K562 (cell line): ENCODE measurements around the gene MYO5C. TPM values are rescaled to one million over a fixed set of nuclear protein-coding genes. Genes with fewer than 3 reads are reported as not detected.
A peak's percentile ranks its signal among the peaks of the same experiment; 100 is the strongest.

ENCODE experiments used
- ATAC-seq: fragments of 200-7000 bp; cut with Tn5 transposase; 3 replicates; pipeline ENCODE4 v1.9.1; 2020; ENCODE audit warnings: moderate library complexity
- BruUV-seq: library from RNA; stranded (reverse); fragments of 400-500 nt; replicated peaks from 2 replicates; lab custom pipeline; 2021; lab: Mats Ljungman, UMichigan
- CTCF ChIA-PET: fragments of 300-600 bp; formaldehyde crosslinking; extraction: SDS; loops from one replicate; lab custom pipeline; 2021; ENCODE audit warnings: low intra/inter-chr PET ratio; lab: Yijun Ruan, JAX
- POLR2A ChIA-PET: fragments of 300-600, 350-650 bp; sonication (Branson Sonifier 250); formaldehyde crosslinking; extraction: SDS; loops from one replicate; lab custom pipeline; 2021; ENCODE audit warnings: antibody characterized with exemption, inconsistent platforms; lab: Yijun Ruan, JAX
- DNase-seq, 4 experiments: peaks; one replicate each; pipeline versions ENCODE4 v3.0.0 to v3.0.0-alpha.2; 2011 to 2018; ENCODE audit warnings: low spot score in 3 of 4, mixed read lengths in 3 of 4; ENCODE audit errors: extremely low read depth in 1 of 4
- FAIRE-seq: peaks from 2 replicates; lab custom pipeline; 2011; peaks lifted over from hg19 to GRCh38; lab: Jason Lieb, UNC
- H2AFZ ChIP-seq: 2 replicates; pipeline ENCODE4 v1.6.0; 2011; ENCODE audit warnings: low read depth, low read length, control low read depth, inconsistent platforms
- H3K27ac ChIP-seq: fragments of 200-600 bp; 3 replicates; pipeline ENCODE4 v1.8.0; 2011; ENCODE audit warnings: low read depth, mild to moderate bottlenecking, control low read depth, inconsistent platforms, low read length, moderate library complexity, mixed read lengths; ENCODE audit errors: extremely low read depth
- H3K27me3 ChIP-seq, 2 experiments: fragments of 300-600 bp in 1 of 2; 2 replicates in 1 of 2; 3 replicates in 1 of 2; pipeline versions ENCODE4 v1.6.0 to v1.8.0; 2011; ENCODE audit warnings: inconsistent platforms in 2 of 2, low read length in 2 of 2, mild to moderate bottlenecking in 1 of 2, mixed read lengths in 1 of 2, moderate library complexity in 1 of 2; ENCODE audit not compliant: control insufficient read depth in 2 of 2, insufficient read depth in 2 of 2
- H3K36me3 ChIP-seq: fragments of 300-600 bp; 3 replicates; pipeline ENCODE4 v1.8.0; 2011; ENCODE audit warnings: mild to moderate bottlenecking, low read length, inconsistent platforms; ENCODE audit not compliant: control insufficient read depth, insufficient read depth
- H3K4me1 ChIP-seq, 2 experiments: fragments of 200-600 bp in 1 of 2; replicated peaks in 1 of 2; 2 replicates in 1 of 2; 3 replicates in 1 of 2; pipeline versions ENCODE4 v1.5.1 to v1.8.0; 2011; ENCODE audit warnings: inconsistent platforms in 2 of 2, low read length in 2 of 2, mild to moderate bottlenecking in 1 of 2, mixed read lengths in 1 of 2, moderate library complexity in 1 of 2; ENCODE audit not compliant: control insufficient read depth in 2 of 2, insufficient read depth in 2 of 2
- H3K4me2 ChIP-seq: 2 replicates; pipeline ENCODE4 v1.6.1; 2011; ENCODE audit warnings: low read length, control low read depth, inconsistent platforms, mixed read lengths; ENCODE audit not compliant: insufficient read depth
- H3K4me3 ChIP-seq: fragments of 200-600 bp; sonication (generic), shearing (Covaris generic); 2 replicates; pipeline ENCODE4 v1.5.1; 2016; ENCODE audit warnings: control low read depth, inconsistent platforms
- H3K79me2 ChIP-seq: fragments of 200-600 bp; 3 replicates; pipeline ENCODE4 v1.8.0; 2011; ENCODE audit warnings: low read length, inconsistent platforms; ENCODE audit not compliant: control insufficient read depth, insufficient read depth
- H3K9ac ChIP-seq, 2 experiments: 2 replicates each; pipeline versions ENCODE4 v1.6.0 to v1.6.1; 2011; ENCODE audit warnings: low read depth in 2 of 2, low read length in 2 of 2, control low read depth in 1 of 2, inconsistent platforms in 1 of 2, mild to moderate bottlenecking in 1 of 2, mixed read lengths in 1 of 2; ENCODE audit not compliant: insufficient read depth in 1 of 2
- H3K9me1 ChIP-seq: one replicate; pipeline ENCODE4 v1.6.0; 2011; ENCODE audit warnings: inconsistent platforms, mild to moderate bottlenecking, low read length, moderate library complexity; ENCODE audit not compliant: control insufficient read depth, insufficient read depth
- H3K9me3 ChIP-seq: replicated peaks from 2 replicates; pipeline ENCODE4 v1.5.1; 2011; ENCODE audit warnings: low read depth, low read length, inconsistent platforms; ENCODE audit not compliant: control insufficient read depth, insufficient read depth
- H4K20me1 ChIP-seq: replicated peaks from 2 replicates; pipeline ENCODE4 v1.6.1; 2011; ENCODE audit warnings: low read length, inconsistent platforms, mixed read lengths; ENCODE audit not compliant: control insufficient read depth, insufficient read depth
- ATF1 ChIP-seq, 2 experiments: fragments of 450-650 bp in 1 of 2; IDR thresholded peaks; 2 replicates each; pipeline ENCODE4 v1.6.1; 2016; ENCODE audit warnings: missing compliant biosample characterization in 1 of 2, missing genetic modification characterization in 1 of 2
- ATF2 ChIP-seq: sonication (generic); formaldehyde crosslinking; IDR thresholded peaks from 2 replicates; pipeline ENCODE4 v1.8.1; 2022; ENCODE audit warnings: missing genetic modification reagents
- FOS ChIP-seq: IDR thresholded peaks from 3 replicates; pipeline ENCODE4 v1.6.1; 2011; ENCODE audit not compliant: insufficient read length; ENCODE audit errors: extremely low read depth
- HNRNPUL1 ChIP-seq: fragments of 200-400 bp; formaldehyde crosslinking; IDR thresholded peaks from 2 replicates; pipeline ENCODE4 v1.6.1; 2017; ENCODE audit warnings: low read length
- IRF1 ChIP-seq: sonication (generic); formaldehyde crosslinking; IDR thresholded peaks from 2 replicates; pipeline ENCODE4 v1.8.0; 2022; ENCODE audit warnings: missing genetic modification reagents, mild to moderate bottlenecking, borderline replicate concordance
- JUN ChIP-seq, 2 experiments: sonication (generic) in 1 of 2; formaldehyde crosslinking in 1 of 2; IDR thresholded peaks; 2 replicates each; pipeline versions ENCODE4 v1.6.1 to v1.8.0; 2012 to 2022; ENCODE audit warnings: borderline replicate concordance in 2 of 2, mild to moderate bottlenecking in 2 of 2, improper control_type of control experiment in 1 of 2, low read depth in 1 of 2, low read length in 1 of 2, missing genetic modification reagents in 1 of 2
- KDM1A ChIP-seq, 2 experiments: fragments of 450-650 bp; IDR thresholded peaks; 2 replicates each; pipeline ENCODE4 v1.6.1; 2016; ENCODE audit warnings: mild to moderate bottlenecking in 2 of 2
- KHSRP ChIP-seq: fragments of 450-650 bp; IDR thresholded peaks from 2 replicates; pipeline ENCODE4 v1.6.1; 2017
- NFATC3 ChIP-seq: fragments of 450-650 bp; IDR thresholded peaks from 2 replicates; pipeline ENCODE4 v1.6.1; 2017; ENCODE audit warnings: mild to moderate bottlenecking
- POLR3A ChIP-seq: IDR thresholded peaks from 2 replicates; pipeline ENCODE4 v1.6.1; 2011; ENCODE audit warnings: borderline replicate concordance, mild to moderate bottlenecking, moderate library complexity; ENCODE audit not compliant: insufficient read length, insufficient read depth; ENCODE audit errors: extremely low read depth
- PTTG1 ChIP-seq: fragments of 450-650 bp; IDR thresholded peaks from 2 replicates; pipeline ENCODE4 v1.6.1; 2016; ENCODE audit warnings: low read depth, mild to moderate bottlenecking, missing genetic modification characterization, missing compliant biosample characterization
- TEAD1 ChIP-seq, 2 experiments: fragments of 450-650 bp in 1 of 2; sonication (generic) in 1 of 2; formaldehyde crosslinking; IDR thresholded peaks; 2 replicates each; pipeline versions ENCODE4 v1.4.0 to v1.8.0; 2020 to 2022; ENCODE audit warnings: mild to moderate bottlenecking in 2 of 2, missing genetic modification reagents in 1 of 2
- ZBED1 ChIP-seq: IDR thresholded peaks from 2 replicates; pipeline ENCODE4 v1.6.1; 2014
- WGBS: fragments of 100-300 bp; shearing (Covaris generic); methylation state at CpG from one replicate; pipeline ENCODE4 v1.1.6; 2016; ENCODE audit warnings: low coverage, mixed read lengths; ENCODE audit not compliant: insufficient coverage; ENCODE audit errors: missing lambda C conversion rate; 5-methylcytosine and 5-hydroxymethylcytosine counted together
- in situ Hi-C: fragments of 300-500 bp; cut with MboI; formaldehyde crosslinking; loops from 4 replicates; pipeline ENCODE4 v1.15.0; 2018; ENCODE audit warnings: inconsistent platforms, mixed read lengths
- intact Hi-C: fragments of 100-400 bp; cut with micrococcal nuclease; formaldehyde crosslinking; loops from 2 replicates; pipeline ENCODE4 v1.14.2; 2022
- polyA plus RNA-seq, 8 experiments: library from polyadenylated mRNA; depleted of rRNA in 4 of 8; stranded (reverse) in 5 of 8; unstranded in 3 of 8; fragments of >200 nt; fragmentation: Nextera tagmentation in 2 of 8; fragmentation: Illumina TruSeq in 1 of 8; extraction: Ambion mirVana in 2 of 8; extraction: Trizol in 1 of 8; gene quantifications; 2 replicates each; pipeline versions ENCODE4 v1.2.1 to v1.2.3, GENCODE V29; 2011 to 2014; ENCODE audit warnings: inconsistent platforms in 1 of 8, missing spikeins in 1 of 8
- total RNA-seq, 7 experiments: library from RNA; depleted of rRNA in 6 of 7; stranded (reverse); fragments of >200 nt in 6 of 7; fragmentation: Illumina TruSeq in 2 of 7; extraction: Trizol in 2 of 7; gene quantifications; 2 replicates each; pipeline versions ENCODE4 v1.2.1 to v1.2.3, GENCODE V29; 2011 to 2021; ENCODE audit warnings: low replicate concordance in 1 of 7

The MYO5C gene
- total and polyA plus RNA-seq, 9 of the 15 experiments (the other 6 are each of a cell fraction or from before 2014, with no cell fraction given), result 0.01 to 0.24 TPM; not detected in 7

- no peak for TF ChIP-seq ATF1 (CRISPR knock-in tag; IDR thresholded peaks at IDR 0.05)
- TF ChIP-seq ATF1 (tag; IDR thresholded peaks at IDR 0.05), result 0 out of 2 replicates have a peak, but pooled peaks have one; percentile 12
- no peak for TF ChIP-seq KDM1A (IDR thresholded peaks at IDR 0.05)
- TF ChIP-seq NFATC3, result no peak
- TF ChIP-seq HNRNPUL1, result no peak
Measured at GRCh38 chr15:52227456-52227855, 68.1 kb downstream of the MYO5C start (continued).

GRCh38 chr15:52225230-52225629 lies 70.4 kb downstream of the MYO5C start:
- H3K36me3 ChIP-seq, result no peaks in the 10 kb centered on the region
- H4K20me1 ChIP-seq, result no peaks in the 10 kb centered on the region
- H3K27me3 ChIP-seq, result peaks cover 20 to 27% of the 10 kb centered on the region in 2 experiments
- H3K9me1 ChIP-seq, result no peaks in the 10 kb centered on the region
- DNase-seq, result no peak
- no peak for FAIRE-seq
- H3K4me3 ChIP-seq, result no peak overlapping the region
- in situ Hi-C loops (no loop called here), intact Hi-C loops (loop anchor here (5.0 kb wide), 2 partner anchors 63 to 443 kb away; no protein-coding TSS in a partner anchor)
- no peak overlapping the region for H3K4me2 ChIP-seq
- H2AFZ ChIP-seq, result no peak overlapping the region
- POLR2A ChIA-PET, result interaction anchor here (0.7 kb wide), 1 partner anchor 252 kb away, joined by 3 read pairs; no protein-coding TSS in a partner anchor
- no peak overlapping the region for H3K27ac ChIP-seq
- no peaks in the 10 kb centered on the region for H3K79me2 ChIP-seq
- no peaks in the 10 kb centered on the region for H3K9me3 ChIP-seq
- no peak for TF ChIP-seq POLR3A
- TF ChIP-seq TEAD1 (CRISPR knock-in tag; IDR thresholded peaks at IDR 0.05), result no peak
- TF ChIP-seq FOS, result no peak
- TF ChIP-seq KHSRP, result no peak
- no peak for TF ChIP-seq ATF2 (CRISPR knock-in tag)
- TF ChIP-seq ZBED1, result no peak
- TF ChIP-seq JUN (IDR thresholded peaks at IDR 0.05; ENCODE audit: borderline replicate concordance, low read depth, low read length), result no peak
- TF ChIP-seq JUN (CRISPR knock-in tag; IDR thresholded peaks at IDR 0.05; ENCODE audit: borderline replicate concordance), result no peak
- TF ChIP-seq IRF1, result no peak
- TF ChIP-seq PTTG1, result no peak
- BruUV-seq, result no TSS peak
- H3K9ac ChIP-seq, result no peak overlapping the region
- CTCF ChIA-PET, result interaction anchor here (0.6 kb wide), 1 partner anchor 980 kb away, joined by 3 read pairs; no protein-coding TSS in a partner anchor
- WGBS, result 1% methylated on average over 8 of the region's 8 CpGs
- H3K4me1 ChIP-seq, result no peaks in the 10 kb centered on the region; a peak in 2 of 5 replicates
- ATAC-seq, result no peak
